ENCODE measurements around the gene LGALS1.

- TF ChIP-seq CTCF (IDR thresholded peaks at IDR 0.05), result no peak
- TF ChIP-seq POLR2A (IDR thresholded peaks at IDR 0.05), result no peak
Measured at GRCh38 chr22:37628830-37629229, 46.6 kb upstream of the LGALS1 start.

Data from right lobe of liver (tissue), 4 donors.